Ammon's horn (tissue), 1 donor: ENCODE results near the gene HSPA1L.
"Not testable (repeated sequence)": the region's sequence is repeated elsewhere in the genome, so short reads cannot be mapped to it uniquely, and the experiment has no call there.

Experiments
- DNase-seq: peaks from one replicate; pipeline ENCODE4 v3.0.0-alpha.2; 2016; ENCODE audit warnings: low spot score

Gene HSPA1L

GRCh38 chr6:31815025-31815838 is at the start of gene HSPA1L, which contains the start of gene HSPA1A:
TSS of gene HSPA1L (minus strand) at chr6:31815283. CDS start at chr6:31811972, 3,311 bp downstream.
TSS of gene HSPA1A (plus strand) at chr6:31815543. CDS start at chr6:31815757, 214 bp downstream.
- DNase-seq = peak; percentile 98

GRCh38 chr6:31864818-31865204 is 49.7 kb upstream of the HSPA1L start:
- DNase-seq = no peak

GRCh38 chr6:31864123-31864562 is 49.1 kb upstream of the HSPA1L start:
- DNase-seq = not testable (repeated sequence)

GRCh38 chr6:31862344-31863235 is 47.5 kb upstream of the HSPA1L start, which contains the start of gene NEU1:
TSS of gene NEU1 (minus strand) at chr6:31862821. CDS start at chr6:31862776, 45 bp downstream.
- DNase-seq = peak; percentile 100

GRCh38 chr6:31861919-31862343 is 46.8 kb upstream of the HSPA1L start:
- no peak for DNase-seq

GRCh38 chr6:31861150-31861549 is 46.1 kb upstream of the HSPA1L start:
- DNase-seq = no peak

GRCh38 chr6:31860349-31860748 is 45.3 kb upstream of the HSPA1L start:
- DNase-seq = no peak

- no peak for DNase-seq
Measured at GRCh38 chr6:31859923-31860322, 44.8 kb upstream of the HSPA1L start.

GRCh38 chr6:31858707-31859106 is 43.6 kb upstream of the HSPA1L start:
- no peak for DNase-seq

- DNase-seq = not testable (repeated sequence)
Measured at GRCh38 chr6:31857774-31858173, 42.7 kb upstream of the HSPA1L start.

GRCh38 chr6:31851980-31852718 is 37.1 kb upstream of the HSPA1L start:
- DNase-seq = not testable (repeated sequence)

- no peak for DNase-seq
Measured at GRCh38 chr6:31851485-31851832, 36.4 kb upstream of the HSPA1L start.

GRCh38 chr6:31850765-31851484 is 35.8 kb upstream of the HSPA1L start:
- DNase-seq = no peak

- no peak for DNase-seq
Measured at GRCh38 chr6:31847276-31847978, 32.3 kb upstream of the HSPA1L start.

- no peak for DNase-seq
Measured at GRCh38 chr6:31844507-31844906, 29.4 kb upstream of the HSPA1L start.

- DNase-seq = no peak
Measured at GRCh38 chr6:31842053-31842452, 27.0 kb upstream of the HSPA1L start.

GRCh38 chr6:31839779-31840126 is 24.7 kb upstream of the HSPA1L start:
- DNase-seq = not testable (repeated sequence)

- DNase-seq = no peak
Measured at GRCh38 chr6:31838968-31839367, 23.9 kb upstream of the HSPA1L start.

GRCh38 chr6:31838114-31838553 is 23.1 kb upstream of the HSPA1L start:
- DNase-seq = not testable (repeated sequence)

- DNase-seq = no peak
Measured at GRCh38 chr6:31837369-31838113, 22.5 kb upstream of the HSPA1L start.
